B cell (primary cell): Measurements from ENCODE around the gene ATG7. TPM values are rescaled to one million over a fixed set of nuclear protein-coding genes. Genes with fewer than 3 reads are reported as not detected.

Experiments
- ATAC-seq: fragments of 200-7000 bp; cut with Tn5 transposase; one replicate; pipeline ENCODE4 v1.10.0; 2021; ENCODE audit warnings: low read depth, mild to moderate bottlenecking, moderate number of reproducible peaks, moderate library complexity
- CTCF ChIA-PET: fragments of 350-600 bp; sonication (Branson Sonifier 250); formaldehyde crosslinking; loops from one replicate; lab custom pipeline; 2021; ENCODE audit warnings: antibody characterized with exemption, inconsistent platforms; lab: Charles Lee
- POLR2A ChIA-PET: fragments of 350-600 bp; sonication (Branson Sonifier 250); formaldehyde crosslinking; loops from one replicate; lab custom pipeline; 2021; ENCODE audit warnings: antibody characterized with exemption; lab: Charles Lee
- DNase-seq: peaks from one replicate; pipeline ENCODE4 v3.0.0; 2013
- H2AFZ ChIP-seq: 2 replicates; pipeline ENCODE4 v1.6.1; 2012; ENCODE audit warnings: mild to moderate bottlenecking, low read depth, low read length; ENCODE audit not compliant: insufficient read depth, poor library complexity, severe bottlenecking
- H3K27ac ChIP-seq, 2 donors: 1 replicate in 1 of 2; 2 replicates in 1 of 2; pipeline ENCODE4 v1.5.1; 2012 to 2013; ENCODE audit warnings: low read length in 2 of 2, mild to moderate bottlenecking in 2 of 2, moderate library complexity in 1 of 2
- H3K27me3 ChIP-seq, 4 experiments: fragments of 200-600 bp in 1 of 4; sonication (generic) in 1 of 4; replicated peaks in 1 of 4; 1 replicate in 2 of 4; 2 replicates in 2 of 4; pipeline versions ENCODE4 v1.6.1 to v1.7.0; 2013 to 2016; ENCODE audit warnings: low read length in 3 of 4, mild to moderate bottlenecking in 2 of 4, mixed read lengths in 1 of 4, moderate library complexity in 1 of 4; ENCODE audit not compliant: insufficient read depth in 4 of 4, control insufficient read depth in 3 of 4; ENCODE audit errors: control extremely low read depth in 1 of 4
- H3K36me3 ChIP-seq, 2 experiments: replicated peaks in 1 of 2; 1 replicate in 1 of 2; 2 replicates in 1 of 2; pipeline versions ENCODE4 v1.6.1 to v1.7.1; 2013; ENCODE audit warnings: low read length in 1 of 2; ENCODE audit not compliant: insufficient read depth in 2 of 2, control insufficient read depth in 1 of 2; ENCODE audit errors: control extremely low read depth in 1 of 2, extremely low read depth in 1 of 2
- H3K4me1 ChIP-seq, 2 donors: fragments of 200-600 bp in 1 of 2; sonication (generic) in 1 of 2; 1 replicate in 1 of 2; 2 replicates in 1 of 2; pipeline versions ENCODE4 v1.5.1 to v1.6.1; 2013 to 2017; ENCODE audit warnings: low read length in 2 of 2; ENCODE audit not compliant: control insufficient read depth in 2 of 2, insufficient read depth in 2 of 2
- H3K4me2 ChIP-seq: replicated peaks from 2 replicates; pipeline ENCODE3; 2012; ENCODE audit warnings: mild to moderate bottlenecking, low read depth, low read length; ENCODE audit not compliant: poor library complexity, severe bottlenecking
- H3K4me3 ChIP-seq, 5 experiments: fragments of 200-600 bp in 1 of 5; sonication (generic) in 1 of 5; 1 replicate in 3 of 5; 2 replicates in 2 of 5; pipeline versions ENCODE4 v1.5.1 to v1.7.0; 2011 to 2016; ENCODE audit warnings: low read length in 4 of 5, mild to moderate bottlenecking in 4 of 5, low read depth in 2 of 5, control low read depth in 1 of 5, moderate library complexity in 1 of 5; ENCODE audit not compliant: insufficient read depth in 1 of 5; ENCODE audit errors: control extremely low read depth in 1 of 5, extremely low read depth in 1 of 5
- H3K79me2 ChIP-seq: fragments of 200-600 bp; sonication (generic); one replicate; pipeline ENCODE4 v1.6.0; 2016; ENCODE audit warnings: low read length; ENCODE audit not compliant: control insufficient read depth, insufficient read depth
- H3K9ac ChIP-seq: fragments of 200-600 bp; sonication (generic); 2 replicates; pipeline ENCODE4 v1.6.1; 2017; ENCODE audit warnings: mild to moderate bottlenecking, low read length, moderate library complexity
- H3K9me3 ChIP-seq, 3 donors: one replicate each; pipeline versions ENCODE4 v1.6.1 to v1.7.1; 2013; ENCODE audit warnings: low read length in 2 of 3; ENCODE audit not compliant: control insufficient read depth in 2 of 3, insufficient read depth in 1 of 3; ENCODE audit errors: control extremely low read depth in 1 of 3
- H4K20me1 ChIP-seq: 2 replicates; pipeline ENCODE4 v1.6.0; 2012; ENCODE audit warnings: mild to moderate bottlenecking, low read length; ENCODE audit not compliant: insufficient read depth, control insufficient read depth, poor library complexity, severe bottlenecking
- H3K27ac Mint-ChIP-seq: one replicate; pipeline ENCODE4 v1.8.0; 2021; ENCODE audit warnings: mixed read lengths
- H3K27me3 Mint-ChIP-seq: one replicate; pipeline ENCODE4 v1.8.0; 2021; ENCODE audit warnings: mixed read lengths
- H3K4me1 Mint-ChIP-seq: one replicate; pipeline ENCODE4 v1.8.0; 2021; ENCODE audit warnings: mixed read lengths
- H3K4me3 Mint-ChIP-seq: one replicate; pipeline ENCODE4 v1.8.0; 2021; ENCODE audit warnings: mixed read lengths
- H3K9me3 Mint-ChIP-seq: one replicate; pipeline ENCODE4 v1.8.0; 2022; ENCODE audit warnings: mixed read lengths; ENCODE audit not compliant: insufficient read depth
- CTCF ChIP-seq: fragments of 200-600 bp; IDR thresholded peaks from one replicate; pipeline ENCODE4 v1.8.0; 2022; ENCODE audit warnings: antibody characterized with exemption, mild to moderate bottlenecking
- EZH2 ChIP-seq: IDR thresholded peaks from 2 replicates; pipeline ENCODE4 v1.6.1; 2012; ENCODE audit warnings: borderline replicate concordance, low read depth, mild to moderate bottlenecking, moderate library complexity, low read length; ENCODE audit not compliant: insufficient read depth, poor library complexity, severe bottlenecking
- WGBS: methylation state at CpG from one replicate; pipeline ENCODE4 v1.1.5; 2013; ENCODE audit warnings: missing lambda C conversion rate; ENCODE audit not compliant: insufficient coverage; 5-methylcytosine and 5-hydroxymethylcytosine counted together
- intact Hi-C: fragments of 100-400 bp; cut with micrococcal nuclease; formaldehyde crosslinking; loops from one replicate; pipeline ENCODE4 v1.10.0; 2022
- polyA plus RNA-seq: library from polyadenylated mRNA; depleted of rRNA; stranded (reverse); fragments of >200 nt; gene quantifications from 2 replicates; pipeline ENCODE4 v1.2.3, GENCODE V29; 2012
- total RNA-seq, 2 donors: library from RNA; stranded (reverse); fragments of 120-200 nt in 1 of 2; gene quantifications; 1 replicate in 1 of 2; 2 replicates in 1 of 2; pipeline versions ENCODE4 v1.2.3 to v1.2.4, GENCODE V29; 2013 to 2022

The ATG7 gene
- total and polyA plus RNA-seq, 2 donors (not counting 1 experiment from before 2014, with no cell fraction given): 13.9 to 66.4 TPM

GRCh38 chr3:11244121-11244677 lies 28.0 kb upstream of the ATG7 start:
- no peaks in the 10 kb centered on the region for H3K79me2 ChIP-seq
- H2AFZ ChIP-seq: no peak overlapping the region
- ATAC-seq (no peak), DNase-seq (no peak)
- intact Hi-C loops: no loop called here
- Mint-ChIP-seq H3K9me3 (no peaks in the 10 kb centered on the region), H3K4me1 (no peaks in the 10 kb centered on the region), H3K27ac (no peak overlapping the region), H3K27me3 (peaks cover 4% of the 10 kb centered on the region), H3K4me3 (no peak overlapping the region)
- no peaks in the 10 kb centered on the region for H3K36me3 ChIP-seq
- no peak overlapping the region for H3K9ac ChIP-seq
- H3K9me3 ChIP-seq: no peaks in the 10 kb centered on the region
- no peak overlapping the region for H3K27ac ChIP-seq
- H3K4me1 ChIP-seq: no peaks in the 10 kb centered on the region
- no peak overlapping the region for H3K4me3 ChIP-seq
- H3K27me3 ChIP-seq: peaks cover 0 to 3% (median 0%) of the 10 kb centered on the region in 4 experiments
- TF ChIP-seq EZH2: no peak
- TF ChIP-seq CTCF: no peak
- H4K20me1 ChIP-seq: no peaks in the 10 kb centered on the region
- H3K4me2 ChIP-seq: no peak overlapping the region
- ChIA-PET CTCF (interaction anchor here (1.0 to 2.4 kb wide), 6 partner anchors 8 to 407 kb away, joined by 3 to 12 read pairs (median 4); no protein-coding TSS in a partner anchor), POLR2A (no interaction called here)
- WGBS: 89% methylated on average over 1 of the region's 1 CpG

GRCh38 chr3:11245276-11245675 lies 26.9 kb upstream of the ATG7 start:
- Histone ChIP-seq H3K27me3 (peaks cover 0 to 3% (median 0%) of the 10 kb centered on the region in 4 experiments), H3K4me1 (no peaks in the 10 kb centered on the region), H4K20me1 (no peaks in the 10 kb centered on the region), H3K4me2 (no peak overlapping the region), H3K4me3 (no peak overlapping the region), H3K36me3 (no peaks in the 10 kb centered on the region), H3K79me2 (no peaks in the 10 kb centered on the region), H3K9me3 (no peaks in the 10 kb centered on the region), H2AFZ (no peak overlapping the region), H3K9ac (no peak overlapping the region), H3K27ac (no peak overlapping the region)
- POLR2A ChIA-PET: no interaction called here
- H3K27ac Mint-ChIP-seq: no peak overlapping the region
- CTCF ChIA-PET: interaction anchor here (1.0 to 2.4 kb wide), 5 partner anchors 9 to 91 kb away, joined by 3 to 12 read pairs (median 3); no protein-coding TSS in a partner anchor
- 93% methylated on average over 5 of the region's 8 CpGs for WGBS
- no peak for ATAC-seq
- TF ChIP-seq EZH2 (no peak), CTCF (no peak)
- no peak overlapping the region for H3K4me3 Mint-ChIP-seq
- no peak for DNase-seq
- no peaks in the 10 kb centered on the region for H3K9me3 Mint-ChIP-seq
- no peaks in the 10 kb centered on the region for H3K4me1 Mint-ChIP-seq
- H3K27me3 Mint-ChIP-seq: peaks cover 4% of the 10 kb centered on the region
- intact Hi-C loops: no loop called here
